Vagina (tissue), 2 donors: ENCODE results near the gene ZNF638. TPM values are rescaled to one million over a fixed set of nuclear protein-coding genes. Genes with fewer than 3 reads are reported as not detected.

Experiments
- DNase-seq, 2 donors: peaks; one replicate each; pipeline ENCODE4 v3.0.0-alpha.2; 2017; ENCODE audit errors: extremely low spot score in 2 of 2
- H3K27ac ChIP-seq: fragments of 200-600 bp; sonication (generic); one replicate; pipeline ENCODE4 v1.5.1; 2019
- H3K27me3 ChIP-seq: fragments of 200-600 bp; sonication (generic); one replicate; pipeline ENCODE4 v1.5.1; 2019
- H3K36me3 ChIP-seq, 2 donors: fragments of 200-600 bp; sonication (generic); one replicate each; pipeline ENCODE4 v1.5.1; 2017 to 2019
- H3K4me1 ChIP-seq: fragments of 200-600 bp; sonication (generic); one replicate; pipeline ENCODE4 v1.5.1; 2019
- H3K4me3 ChIP-seq, 2 donors: fragments of 200-600 bp; sonication (generic); 1 replicate in 1 of 2; 2 replicates in 1 of 2; pipeline ENCODE4 v1.5.1; 2016 to 2019
- H3K9me3 ChIP-seq: fragments of 200-600 bp; sonication (generic); one replicate; pipeline ENCODE4 v1.5.1; 2019
- CTCF ChIP-seq, 3 experiments: fragments of 450-650 bp in 2 of 3; fragments of 200-600 bp in 1 of 3; sonication (generic) in 1 of 3; IDR thresholded peaks; one replicate each; pipeline ENCODE4 v1.5.1; 2017 to 2019; ENCODE audit warnings: antibody characterized with exemption in 3 of 3, mild to moderate bottlenecking in 2 of 3, moderate library complexity in 2 of 3
- POLR2A ChIP-seq, 2 donors: fragments of 450-650 bp; IDR thresholded peaks; one replicate each; pipeline ENCODE4 v1.6.1; 2017; ENCODE audit warnings: antibody characterized with exemption in 2 of 2, mild to moderate bottlenecking in 2 of 2, moderate library complexity in 2 of 2
- POLR2AphosphoS5 ChIP-seq, 2 donors: sonication (generic); formaldehyde crosslinking; IDR thresholded peaks; one replicate each; pipeline ENCODE4 v1.9.0; 2017; ENCODE audit warnings: antibody characterized with exemption in 2 of 2, mild to moderate bottlenecking in 2 of 2, low read depth in 1 of 2; ENCODE audit not compliant: insufficient read depth in 1 of 2
- intact Hi-C: fragments of 100-400 bp; cut with DNase I; formaldehyde crosslinking; loops from one replicate; pipeline ENCODE4 v1.15.1; 2023
- total RNA-seq: library from RNA; depleted of rRNA; stranded (reverse); fragments of >200 nt; gene quantifications from one replicate; pipeline ENCODE4 v1.2.3, GENCODE V29; 2016

Gene ZNF638
- total RNA-seq, 1 donor from 2014 or later: 139 TPM

DNA sequence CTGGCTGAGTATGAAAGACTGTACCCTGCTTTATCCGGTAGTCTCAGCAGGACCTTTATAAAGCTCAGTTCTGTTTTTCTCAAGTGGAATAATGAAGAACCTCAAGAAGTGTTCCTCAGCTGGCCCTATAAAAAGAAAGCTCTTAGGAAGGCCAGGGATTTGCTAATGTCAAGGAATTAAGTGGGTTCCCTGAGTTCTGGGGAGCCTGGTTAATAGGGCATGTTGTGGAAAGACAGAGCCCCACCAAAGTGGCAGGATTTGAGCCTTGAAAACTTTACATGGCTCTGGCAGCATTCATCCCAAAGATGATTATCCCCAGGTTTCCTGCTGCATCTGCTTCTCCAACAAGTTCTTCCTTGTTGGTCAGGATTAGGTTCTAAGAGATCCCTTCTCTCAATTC is 114.9 kb downstream of the ZNF638 start:
- DNase-seq: no peak
- H3K4me3 ChIP-seq: no peak overlapping the region
- H3K36me3 ChIP-seq: no peaks in the 10 kb centered on the region
- no peaks in the 10 kb centered on the region for H3K4me1 ChIP-seq
- TF ChIP-seq POLR2A (IDR thresholded peaks at IDR 0.05) (no peak), CTCF (IDR thresholded peaks at IDR 0.05) (no peak)
- no peaks in the 10 kb centered on the region for H3K9me3 ChIP-seq
- no peaks in the 10 kb centered on the region for H3K27me3 ChIP-seq
- H3K27ac ChIP-seq: no peak overlapping the region
- intact Hi-C loops: no loop called here

- no peak for DNase-seq
- no peaks in the 10 kb centered on the region for H3K9me3 ChIP-seq
- H3K27ac ChIP-seq: no peak overlapping the region
- no peaks in the 10 kb centered on the region for H3K36me3 ChIP-seq
- no peak for TF ChIP-seq POLR2AphosphoS5 (IDR thresholded peaks at IDR 0.05; ENCODE audit: insufficient read depth in 1 of 2, low read depth in 1 of 2)
- H3K27me3 ChIP-seq: no peaks in the 10 kb centered on the region
- no peak overlapping the region for H3K4me3 ChIP-seq
- intact Hi-C loops: no loop called here
- peaks cover 20% of the 10 kb centered on the region for H3K4me1 ChIP-seq
Measured at GRCh38 chr2:71449343-71449742, 117.8 kb downstream of the ZNF638 start.

DNA sequence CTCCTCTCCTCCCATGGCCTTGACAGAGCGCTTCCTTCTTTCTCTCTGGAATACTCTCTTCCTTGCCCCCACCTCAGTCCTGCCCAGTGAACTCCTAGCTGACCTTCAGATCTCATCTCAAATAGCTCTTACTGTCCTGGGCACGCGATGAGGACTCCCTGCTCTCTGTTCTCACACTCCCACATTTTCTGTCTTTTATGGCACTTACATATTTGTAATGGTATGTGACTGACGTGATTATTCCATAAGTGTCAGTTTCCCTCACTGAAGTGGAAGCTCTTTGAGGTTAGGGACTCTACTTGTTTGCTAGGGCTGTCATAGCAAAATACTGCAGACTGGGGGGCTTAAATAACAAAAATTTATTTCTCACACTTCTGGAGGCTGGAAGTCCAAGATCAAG is 120.1 kb downstream of the ZNF638 start:
- Histone ChIP-seq H3K4me1 (peaks cover 23% of the 10 kb centered on the region), H3K4me3 (no peak overlapping the region)

DNA sequence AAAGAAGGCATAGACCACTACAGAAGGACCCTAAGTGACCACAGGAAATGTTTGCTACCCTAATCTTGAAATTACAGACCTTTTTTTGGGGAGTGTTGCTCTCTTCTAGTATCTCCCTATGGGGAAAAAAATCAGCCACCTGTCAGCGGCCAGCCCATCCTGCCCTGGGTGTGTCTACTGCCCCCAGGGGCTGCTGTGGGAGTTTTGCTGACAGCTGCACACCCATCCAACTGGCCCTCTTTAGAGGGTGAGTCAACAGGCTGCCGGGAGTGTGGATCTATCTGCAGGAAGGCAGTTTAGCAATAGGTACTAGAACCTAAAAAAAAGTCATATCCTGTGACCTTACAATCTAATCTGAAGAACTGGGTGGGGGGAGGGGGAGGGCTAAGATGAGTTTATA is 121.0 kb downstream of the ZNF638 start:
- no peak overlapping the region for H3K27ac ChIP-seq
- H3K4me1 ChIP-seq: peaks cover 23% of the 10 kb centered on the region
- no peaks in the 10 kb centered on the region for H3K9me3 ChIP-seq
- DNase-seq: no peak
- H3K4me3 ChIP-seq: no peak overlapping the region
- intact Hi-C loops: no loop called here
- no peaks in the 10 kb centered on the region for H3K27me3 ChIP-seq
- no peak for TF ChIP-seq POLR2AphosphoS5 (IDR thresholded peaks at IDR 0.05; ENCODE audit: insufficient read depth in 1 of 2, low read depth in 1 of 2)
- TF ChIP-seq CTCF (IDR thresholded peaks at IDR 0.05): no peak
- no peak for TF ChIP-seq POLR2A (IDR thresholded peaks at IDR 0.05)
- H3K36me3 ChIP-seq: no peaks in the 10 kb centered on the region

More for the DNA sequence above, 120.1 kb downstream of the ZNF638 start:
- TF ChIP-seq POLR2AphosphoS5 (IDR thresholded peaks at IDR 0.05; ENCODE audit: insufficient read depth in 1 of 2, low read depth in 1 of 2): no peak
- TF ChIP-seq POLR2A (IDR thresholded peaks at IDR 0.05): no peak
- no peak for TF ChIP-seq CTCF (IDR thresholded peaks at IDR 0.05)
- H3K27ac ChIP-seq: no peak overlapping the region
- no peak for DNase-seq
- no peaks in the 10 kb centered on the region for H3K9me3 ChIP-seq
- no peaks in the 10 kb centered on the region for H3K36me3 ChIP-seq
- intact Hi-C loops: no loop called here
- no peaks in the 10 kb centered on the region for H3K27me3 ChIP-seq

- Histone ChIP-seq H3K27ac (peak within 1 kb of the TSS; percentile 28), H3K27me3 (no peaks in the 10 kb centered on the region), H3K9me3 (no peaks in the 10 kb centered on the region), H3K4me1 (peaks cover 23% of the 10 kb centered on the region), H3K36me3 (no peaks in the 10 kb centered on the region), H3K4me3 (peak within 1 kb of the TSS; percentile 47)
- intact Hi-C loops: no loop called here
- TF ChIP-seq POLR2A (IDR thresholded peaks at IDR 0.05) (no peak), CTCF (IDR thresholded peaks at IDR 0.05) (no peak)
- no peak for DNase-seq
Measured at GRCh38 chr2:71453404-71454220, 122.0 kb downstream of the ZNF638 start, which contains the start of gene DYSF. Gene DYSF, plus strand, starts transcription at chr2:71453561.
